Measurements from ENCODE around the gene MRGPRF.

MRGPRF gene

GRCh38 chr11:69053546-69054396 lies 40.7 kb upstream of the MRGPRF start:
- Mint-ChIP-seq H3K9me3 (no peaks in the 10 kb centered on the region), H3K4me3 (no peak overlapping the region), H3K4me1 (peaks cover 56% of the 10 kb centered on the region), H3K27me3 (no peaks in the 10 kb centered on the region), H3K27ac (no peak overlapping the region)
- no peak for DNase-seq
- ATAC-seq: no peak

DNA sequence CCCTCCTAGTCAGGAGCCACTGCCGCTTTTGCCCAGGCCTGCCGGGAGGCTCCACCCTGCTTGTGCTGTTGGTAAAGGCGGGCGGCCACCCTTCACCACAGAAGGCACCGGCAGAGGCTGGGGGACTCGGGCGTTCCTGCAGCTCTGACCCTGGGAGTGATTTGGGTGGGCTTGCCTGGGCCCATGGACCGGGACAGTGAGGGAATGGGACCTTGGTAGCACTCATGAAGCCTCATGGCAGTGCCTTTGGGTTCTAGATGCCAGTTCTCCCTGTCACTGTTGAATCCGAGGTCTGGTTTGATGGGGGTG lies 40.1 kb upstream of the MRGPRF start:
- Mint-ChIP-seq H3K4me1 (peaks cover 61% of the 10 kb centered on the region), H3K27me3 (no peaks in the 10 kb centered on the region), H3K4me3 (no peak overlapping the region), H3K27ac (no peak overlapping the region), H3K9me3 (no peaks in the 10 kb centered on the region)
- DNase-seq: no peak
- ATAC-seq: no peak

DNA sequence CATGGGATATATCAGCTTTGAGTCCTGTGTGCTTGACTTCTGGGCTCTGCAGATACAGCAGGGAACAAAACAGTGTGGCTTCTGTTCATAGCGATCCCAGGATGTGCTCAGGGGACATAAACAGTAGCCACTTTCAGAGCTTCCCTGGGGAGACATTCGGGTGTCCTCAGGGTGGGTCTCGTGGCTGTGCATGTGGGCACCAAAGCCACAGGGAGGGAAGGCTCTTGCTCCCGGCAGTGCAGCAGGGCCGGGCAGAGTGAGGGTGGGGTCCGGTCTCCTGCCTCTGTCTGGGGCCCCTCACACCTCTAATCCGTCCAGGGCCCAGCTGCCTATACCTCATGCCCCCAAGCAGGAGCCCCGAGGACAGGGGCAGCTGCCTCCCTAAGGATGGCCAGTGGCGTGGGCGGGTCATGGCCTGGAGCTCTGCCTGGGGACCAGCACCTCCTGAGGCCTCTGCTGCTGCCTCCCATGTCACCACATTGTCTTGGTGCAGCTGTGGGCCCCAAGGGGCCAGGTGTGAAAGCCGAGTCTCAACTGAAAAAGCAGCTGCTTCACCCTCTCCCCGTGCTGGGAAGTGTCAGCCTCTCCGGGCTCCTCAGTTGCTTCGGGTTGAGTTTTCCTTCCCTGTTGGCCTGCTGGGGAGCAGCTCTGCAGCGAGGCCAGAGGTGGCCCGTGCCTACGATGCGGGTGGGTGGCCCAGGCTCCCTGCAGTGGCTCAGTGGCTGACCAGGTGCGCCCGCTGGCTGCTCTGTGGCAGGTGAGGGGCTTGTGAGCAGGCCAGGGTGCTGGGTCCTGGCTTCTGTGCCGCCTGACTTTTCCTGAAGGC lies 39.5 kb upstream of the MRGPRF start:
- Mint-ChIP-seq H3K9me3 (no peaks in the 10 kb centered on the region), H3K4me3 (peak overlapping the region in 1 of 2 donors; percentile 57), H3K4me1 (peaks cover 67% of the 10 kb centered on the region), H3K27ac (no peak overlapping the region), H3K27me3 (no peaks in the 10 kb centered on the region)
- ATAC-seq (no peak), DNase-seq (no peak)

- ATAC-seq (no peak), DNase-seq (no peak)
- H3K27ac Mint-ChIP-seq: peak overlapping the region in 1 of 2 donors; percentile 48
- H3K4me1 Mint-ChIP-seq: peaks cover 67% of the 10 kb centered on the region
- no peak overlapping the region for H3K4me3 Mint-ChIP-seq
- no peaks in the 10 kb centered on the region for H3K9me3 Mint-ChIP-seq
- no peaks in the 10 kb centered on the region for H3K27me3 Mint-ChIP-seq
These were observed 38.6 kb upstream of the MRGPRF start for GRCh38 chr11:69051381-69052342.

DNA sequence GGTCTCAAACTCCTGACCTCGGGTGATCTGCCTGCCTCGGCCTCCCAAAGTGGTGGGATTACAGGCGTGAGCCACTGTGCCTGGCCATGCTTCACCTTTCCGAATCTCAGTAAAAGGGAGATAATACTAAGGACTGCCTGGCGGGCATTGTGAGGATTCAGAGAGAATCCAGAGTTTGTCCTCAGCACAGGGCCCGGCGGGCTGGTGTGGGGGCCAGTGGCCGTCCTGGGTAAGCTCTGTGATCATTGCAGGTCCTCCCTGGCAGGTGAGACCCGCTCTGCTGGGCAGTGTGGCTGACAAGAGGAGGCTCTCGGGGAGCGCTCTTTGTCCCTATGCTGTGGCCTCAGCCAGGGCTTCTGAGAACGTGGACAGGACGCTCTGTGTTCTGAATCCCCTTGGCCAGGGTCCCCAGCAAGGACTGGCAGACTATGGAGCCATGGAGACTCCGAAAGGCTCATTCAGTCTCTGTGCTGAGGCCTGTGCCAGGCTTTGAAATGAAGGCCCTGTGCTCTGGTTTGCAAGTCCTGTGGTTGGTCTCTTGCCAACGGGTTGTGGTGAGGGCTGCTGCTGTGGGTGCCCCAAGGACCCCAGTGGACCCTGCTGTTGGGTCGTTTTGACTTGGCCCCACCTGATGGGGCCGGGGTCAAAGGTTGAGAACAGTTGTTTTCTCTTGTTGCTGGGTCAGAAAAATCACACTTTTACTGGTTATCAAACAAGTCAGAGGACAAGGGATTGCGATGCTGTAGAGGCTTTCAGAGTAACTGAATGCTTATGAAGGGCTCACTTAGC lies 37.7 kb upstream of the MRGPRF start:
- H3K27ac Mint-ChIP-seq: no peak overlapping the region

GRCh38 chr11:69049490-69049867 lies 36.4 kb upstream of the MRGPRF start:
- DNase-seq (peak; percentile 25 to 28), ATAC-seq (peak; percentile 2)
- Mint-ChIP-seq H3K9me3 (no peaks in the 10 kb centered on the region), H3K27ac (peak overlapping the region; percentile 81 to 93), H3K4me3 (peak overlapping the region; percentile 83 to 91), H3K4me1 (peaks cover 51% of the 10 kb centered on the region), H3K27me3 (no peaks in the 10 kb centered on the region)

More for the DNA sequence above, 37.7 kb upstream of the MRGPRF start:
- H3K27me3 Mint-ChIP-seq: no peaks in the 10 kb centered on the region
- peaks cover 61% of the 10 kb centered on the region for H3K4me1 Mint-ChIP-seq
- H3K9me3 Mint-ChIP-seq: no peaks in the 10 kb centered on the region
- no peak for ATAC-seq
- H3K4me3 Mint-ChIP-seq: peak overlapping the region in 1 of 2 donors; percentile 91
- DNase-seq: no peak

- DNase-seq: peak; percentile 89 to 92
- H3K4me3 Mint-ChIP-seq: peak within 1 kb of the TSS; percentile 83 to 91
- H3K27me3 Mint-ChIP-seq: no peaks in the 10 kb centered on the region
- no peaks in the 10 kb centered on the region for H3K9me3 Mint-ChIP-seq
- peaks cover 47% of the 10 kb centered on the region for H3K4me1 Mint-ChIP-seq
- peak; percentile 95 for ATAC-seq
- peak within 1 kb of the TSS; percentile 81 to 94 for H3K27ac Mint-ChIP-seq
These were observed 35.8 kb upstream of the MRGPRF start, which contains the start of gene TPCN2 for GRCh38 chr11:69048694-69049489. TPCN2 (plus strand) TSS chr11:69048932; CDS start chr11:69048998, 66 bp downstream.

- no peak for DNase-seq
- Mint-ChIP-seq H3K4me1 (peaks cover 46% of the 10 kb centered on the region), H3K27me3 (no peaks in the 10 kb centered on the region), H3K9me3 (no peaks in the 10 kb centered on the region), H3K27ac (peak overlapping the region in 1 of 2 donors; percentile 69), H3K4me3 (peak overlapping the region; percentile 74 to 91)
- no peak for ATAC-seq
These were observed 35.1 kb upstream of the MRGPRF start for GRCh38 chr11:69048031-69048693.

- H3K27ac Mint-ChIP-seq: no peak overlapping the region
- no peak overlapping the region for H3K4me3 Mint-ChIP-seq
- H3K4me1 Mint-ChIP-seq: peaks cover 33% of the 10 kb centered on the region
- DNase-seq (no peak), ATAC-seq (no peak)
- no peaks in the 10 kb centered on the region for H3K27me3 Mint-ChIP-seq
- peaks cover 0 to 8% of the 10 kb centered on the region in 2 donors for H3K9me3 Mint-ChIP-seq
These were observed 31.3 kb upstream of the MRGPRF start for GRCh38 chr11:69044111-69045013.

DNA sequence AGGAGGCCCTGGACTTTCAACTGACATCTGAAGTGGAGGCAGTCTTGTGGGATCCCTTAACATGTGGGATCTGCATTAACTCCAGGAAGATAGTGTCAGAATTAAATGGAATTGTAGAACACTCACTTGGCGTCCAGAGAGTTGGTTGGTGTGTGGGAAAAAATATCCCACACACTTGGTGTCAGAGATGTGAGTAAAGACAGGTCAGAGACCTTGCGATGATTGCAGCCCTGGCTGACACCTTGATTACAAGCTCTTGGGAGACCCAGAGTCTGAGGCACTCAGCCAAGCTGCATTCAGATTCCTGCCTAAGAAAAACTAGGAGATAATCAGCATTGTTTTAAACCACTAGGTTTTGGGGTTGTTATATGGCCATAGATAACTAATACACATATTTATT lies 28.5 kb upstream of the MRGPRF start:
- Mint-ChIP-seq H3K4me1 (peaks cover 21% of the 10 kb centered on the region), H3K27ac (no peak overlapping the region)
- no peak for DNase-seq

DNA sequence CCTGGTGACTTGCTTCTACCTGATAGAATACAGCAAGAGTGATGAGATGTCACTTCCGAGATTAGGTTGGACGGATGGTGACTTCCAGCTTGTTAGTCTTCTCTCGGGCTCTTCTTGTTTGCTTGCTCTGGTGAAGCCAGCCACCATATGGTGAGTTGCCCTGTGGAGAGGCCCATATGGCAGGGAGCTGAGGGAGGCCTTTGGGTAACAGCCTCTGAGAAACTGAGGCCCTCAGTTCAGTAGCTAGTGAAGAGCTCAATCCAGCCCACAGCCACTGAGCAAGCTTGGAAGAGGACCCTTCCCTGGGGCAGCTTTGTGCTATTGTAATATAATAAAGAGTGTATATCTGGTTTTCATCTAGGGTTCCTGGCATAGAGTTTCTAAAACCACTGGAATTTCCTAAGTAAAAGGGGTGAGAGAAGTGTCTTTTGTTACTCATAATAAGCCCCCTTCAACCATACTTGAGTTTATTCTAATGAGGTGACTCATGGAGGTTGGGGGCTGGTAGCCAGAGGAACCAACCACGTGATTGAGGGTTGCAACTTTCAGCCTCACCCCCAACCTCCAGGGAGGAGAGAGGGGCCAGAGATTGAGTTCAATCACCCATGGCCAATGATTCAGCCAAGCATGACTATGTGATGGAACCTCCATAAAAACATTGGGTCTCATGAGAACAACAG lies 27.7 kb upstream of the MRGPRF start:
- peaks cover 21% of the 10 kb centered on the region for H3K4me1 Mint-ChIP-seq
- ATAC-seq: peak; percentile 93
- H3K9me3 Mint-ChIP-seq: peaks cover 0 to 8% of the 10 kb centered on the region in 2 donors
- peaks cover 7% of the 10 kb centered on the region for H3K27me3 Mint-ChIP-seq
- peak; percentile 35 to 68 for DNase-seq
- H3K4me3 Mint-ChIP-seq: peak overlapping the region in 1 of 2 donors; percentile 15
- peak overlapping the region in 1 of 2 donors; percentile 71 for H3K27ac Mint-ChIP-seq

More for the DNA sequence above, 28.5 kb upstream of the MRGPRF start:
- Mint-ChIP-seq H3K4me3 (no peak overlapping the region), H3K27me3 (no peaks in the 10 kb centered on the region), H3K9me3 (peaks cover 0 to 8% of the 10 kb centered on the region in 2 donors)
- no peak for ATAC-seq

DNA sequence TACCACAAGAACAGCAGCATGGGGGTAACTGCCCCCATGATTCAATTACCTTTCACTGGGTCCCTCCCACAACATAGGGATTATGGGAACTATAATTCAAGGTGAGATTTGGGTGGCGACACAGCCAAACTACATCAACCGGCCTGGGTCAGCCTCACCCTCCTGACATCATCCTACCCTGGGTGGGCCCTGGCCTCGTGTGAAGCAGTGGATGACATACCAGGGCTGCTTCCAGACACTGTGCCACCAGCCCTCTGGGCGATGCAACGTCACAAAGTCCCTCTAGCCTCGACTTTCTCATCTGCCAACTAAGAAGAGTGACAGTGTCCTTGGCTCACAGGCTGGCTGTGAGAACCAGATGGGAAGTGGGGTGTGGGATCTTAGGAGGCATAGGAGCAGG lies 27.0 kb upstream of the MRGPRF start:
- Mint-ChIP-seq H3K27me3 (peaks cover 9% of the 10 kb centered on the region), H3K4me3 (no peak overlapping the region), H3K4me1 (peaks cover 21% of the 10 kb centered on the region), H3K9me3 (peaks cover 0 to 8% of the 10 kb centered on the region in 2 donors), H3K27ac (no peak overlapping the region)
- ATAC-seq (no peak), DNase-seq (no peak)
